K562 treated with DMSO at 1 percent for 24 hours (cell line): ENCODE data around the gene BCCIP. TPM values are rescaled to one million over a fixed set of nuclear protein-coding genes. Genes with fewer than 3 reads are reported as not detected.

Source experiments
- total RNA-seq: library from RNA; unstranded; fragments of 300-600 nt; gene quantifications from 2 replicates; pipeline ENCODE4 v1.2.3, GENCODE V29; 2022; ENCODE audit warnings: low read depth; ENCODE audit not compliant: insufficient read depth

The BCCIP gene
- 22.2 and 28.1 TPM in 2 replicates for total RNA-seq

DNA sequence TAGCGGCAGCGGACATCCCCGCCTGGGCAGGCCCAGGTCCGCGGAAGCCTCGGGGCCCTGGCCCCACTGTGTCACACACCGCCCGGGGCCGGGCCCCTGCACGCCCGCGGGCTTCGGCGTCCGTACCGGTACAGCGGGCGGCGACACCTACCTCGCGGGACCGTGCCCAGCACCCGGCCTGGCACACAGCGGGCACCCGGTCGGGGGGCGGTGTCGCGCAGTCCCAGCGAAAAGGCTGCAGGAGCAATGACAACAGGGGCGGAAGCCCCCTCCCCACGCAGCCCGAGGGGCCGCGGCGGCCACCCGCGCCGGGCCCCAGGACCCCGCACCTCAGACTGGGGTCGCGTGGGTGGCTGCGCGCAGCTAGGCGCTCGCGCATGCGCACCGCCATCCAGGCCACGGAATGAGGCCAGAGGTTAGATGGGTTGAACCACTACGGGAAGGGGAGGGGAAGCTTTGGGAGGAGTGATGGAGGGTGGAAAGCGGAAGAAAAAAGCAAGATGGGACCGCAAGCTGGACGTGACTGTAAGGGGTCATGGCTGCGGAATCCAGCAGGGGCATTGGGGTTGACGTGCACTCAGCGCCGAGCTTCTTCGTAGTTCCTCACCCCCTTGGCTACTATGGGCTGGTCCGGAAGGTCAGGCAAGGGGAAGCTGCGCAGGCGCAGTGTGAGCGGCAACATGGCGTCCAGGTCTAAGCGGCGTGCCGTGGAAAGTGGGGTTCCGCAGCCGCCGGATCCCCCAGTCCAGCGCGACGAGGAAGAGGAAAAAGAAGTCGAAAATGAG is at the start of gene BCCIP, which contains the start of gene UROS:
Gene BCCIP, plus strand, starts transcription at position 669 of the 785 bp plus-strand sequence. Its CDS starts 12 bp downstream, at position 681.
Gene UROS, minus strand, starts transcription at position 381 of the 785 bp plus-strand sequence. CDS start 6,759 bp downstream, outside the sequence.

GRCh38 chr10:125775491-125776106 is 47.7 kb upstream of the BCCIP start, which contains the start of gene MMP21:
Gene MMP21 (minus strand): TSS chr10:125775821. CDS start chr10:125775821, 0 bp downstream.

GRCh38 chr10:125881192-125881591 is 57.8 kb downstream of the BCCIP start, which contains the start of gene DHX32:
Gene DHX32 (minus strand): TSS chr10:125881292. CDS start chr10:125880824, 468 bp downstream.

Other genes with a start within 250 kb of the BCCIP start
- not detected in 2 replicates for gene TEX36, start 140.4 kb upstream of the BCCIP start, total RNA-seq
- 9.3 and 11.8 TPM in 2 replicates for gene EDRF1, start 103.8 kb upstream of the BCCIP start, total RNA-seq
- gene MMP21, start 47.7 kb upstream of the BCCIP start, total RNA-seq, result not detected in 2 replicates
- gene UROS, start 288 bp upstream of the BCCIP start, total RNA-seq, result 22.6 and 25.5 TPM in 2 replicates
- 13.0 and 16.7 TPM in 2 replicates for gene DHX32, start 57.7 kb downstream of the BCCIP start, total RNA-seq
- not detected in 2 replicates for gene FANK1, start 73.0 kb downstream of the BCCIP start, total RNA-seq